Adrenal gland (tissue), 12 donors: ENCODE data around the gene ST8SIA1. TPM values are rescaled to one million over a fixed set of nuclear protein-coding genes. Genes with fewer than 3 reads are reported as not detected.
"Not testable (repeated sequence)": the region's sequence is repeated elsewhere in the genome, so short reads cannot be mapped to it uniquely, and the experiment has no call there.

Experiments used
- DNase-seq, 7 donors: peaks; one replicate each; pipeline ENCODE4 v3.0.0-alpha.2; 2019 to 2020
- H3K27ac ChIP-seq, 5 donors: fragments of 200-600 bp; sonication (generic) in 4 of 5; 1 replicate in 3 of 5; 2 replicates in 2 of 5; pipeline versions ENCODE4 v1.5.1 to v1.8.0; 2016 to 2020; ENCODE audit warnings: mild to moderate bottlenecking in 1 of 5
- H3K27me3 ChIP-seq: fragments of 200-600 bp; 2 replicates; pipeline ENCODE4 v1.8.0; 2021
- H3K36me3 ChIP-seq, 2 donors: fragments of 200-600 bp; replicated peaks in 1 of 2; 1 replicate in 1 of 2; 2 replicates in 1 of 2; pipeline versions ENCODE4 v1.5.1 to v1.8.0; 2018 to 2022
- H3K4me1 ChIP-seq, 2 donors: fragments of 200-600 bp; replicated peaks in 1 of 2; 1 replicate in 1 of 2; 2 replicates in 1 of 2; pipeline versions ENCODE4 v1.5.1 to v1.8.0; 2018 to 2021
- H3K4me3 ChIP-seq, 4 donors: fragments of 200-600 bp; sonication (generic) in 3 of 4; one replicate each; pipeline ENCODE4 v1.5.1; 2016 to 2018
- H3K9me3 ChIP-seq, 3 donors: fragments of 200-600 bp; sonication (generic) in 1 of 3; replicated peaks in 1 of 3; 1 replicate in 2 of 3; 2 replicates in 1 of 3; pipeline versions ENCODE4 v1.5.1 to v1.8.0; 2016 to 2021
- CTCF ChIP-seq, 6 experiments: fragments of 450-650 bp in 4 of 6; fragments of 200-600 bp in 2 of 6; sonication (generic) in 1 of 6; IDR thresholded peaks; 1 replicate in 5 of 6; 2 replicates in 1 of 6; pipeline versions ENCODE4 v1.5.1 to v1.8.0; 2016 to 2021; ENCODE audit warnings: antibody characterized with exemption in 6 of 6, mild to moderate bottlenecking in 2 of 6, moderate library complexity in 1 of 6
- POLR2A ChIP-seq, 2 donors: fragments of 450-650 bp; IDR thresholded peaks; one replicate each; pipeline ENCODE4 v1.6.1; 2017; ENCODE audit warnings: antibody characterized with exemption in 2 of 2, mild to moderate bottlenecking in 2 of 2, moderate library complexity in 1 of 2
- WGBS, 4 donors: extraction: QIAGEN DNeasy Blood & Tissue Kit in 2 of 4; methylation state at CpG; one replicate each; pipeline versions ENCODE4 v1.1.5 to v1.1.7; 2013 to 2017; 5-methylcytosine and 5-hydroxymethylcytosine counted together
- intact Hi-C, 2 donors: fragments of 100-400 bp; cut with DNase I; formaldehyde crosslinking; loops; one replicate each; pipeline versions ENCODE4 v1.14.1 to v1.15.0; 2022 to 2023
- polyA plus RNA-seq, 3 donors: library from polyadenylated mRNA; stranded (reverse); fragments of 200-250 nt in 2 of 3; fragments of 350-450 nt in 1 of 3; fragmentation: Illumina TruSeq in 1 of 3; extraction: RNeasy Lipid Tissue Mini Kit (QIAGEN cat#74804) in 1 of 3; gene quantifications; one replicate each; pipeline ENCODE4 v1.2.3, GENCODE V29; 2013 to 2014
- total RNA-seq, 9 donors: library from RNA; depleted of rRNA in 4 of 9; stranded (reverse); fragments of >200 nt in 4 of 9; fragments of 120-200 nt in 1 of 9; fragmentation: NEBNext Ultra II Directional in 1 of 9; extraction: Animal tissue kit (Norgen Biotek cat#: 25700) in 1 of 9; gene quantifications; one replicate each; pipeline versions ENCODE4 v1.1.0 to v1.2.4, GENCODE V29; 2013 to 2023
- donor health status: healthy with polysubstance abuse.
- donor health status: Bipolar disorder and iron deficiency.
- donor health status: DM: yes; HTN: yes; CAD: no.
- donor health status: DM: no; HTN: no; CAD: no.
- donor health status: DM: no; HTN: no; CAD: no.
- donor health status: DM: yes; HTN: yes; CAD: no.

The ST8SIA1 gene
- total and polyA plus RNA-seq, 12 donors = 3.1 to 37.8 (median 11.8) TPM

- no peak overlapping the region for H3K4me3 ChIP-seq
- no peaks in the 10 kb centered on the region for H3K27me3 ChIP-seq
- intact Hi-C loops = no loop called here
- no peaks in the 10 kb centered on the region for H3K36me3 ChIP-seq
- H3K27ac ChIP-seq = no peak overlapping the region
- DNase-seq = no peak
- TF ChIP-seq CTCF (IDR thresholded peaks at IDR 0.05) (no peak), POLR2A (IDR thresholded peaks at IDR 0.05) (no peak)
- H3K9me3 ChIP-seq = no peaks in the 10 kb centered on the region
- H3K4me1 ChIP-seq = no peaks in the 10 kb centered on the region
- WGBS, 4 donors = 84 to 89% (median 87%) methylated on average over 3 of the region's 3 CpGs
Observed at GRCh38 chr12:22163594-22163993, 170.9 kb downstream of the ST8SIA1 start.

- no peaks in the 10 kb centered on the region for H3K4me1 ChIP-seq
- H3K27ac ChIP-seq = no peak overlapping the region
- WGBS, 4 donors = 48 to 71% (median 61%) methylated on average over 5 of the region's 5 CpGs
- no peak overlapping the region for H3K4me3 ChIP-seq
- intact Hi-C loops = no loop called here
- no peaks in the 10 kb centered on the region for H3K9me3 ChIP-seq
- DNase-seq = no peak
- no peaks in the 10 kb centered on the region for H3K27me3 ChIP-seq
- H3K36me3 ChIP-seq = no peaks in the 10 kb centered on the region
- TF ChIP-seq POLR2A (IDR thresholded peaks at IDR 0.05) (no peak), CTCF (IDR thresholded peaks at IDR 0.05) (no peak)
Observed at GRCh38 chr12:22160396-22161003, 174.0 kb downstream of the ST8SIA1 start.

- H3K4me1 ChIP-seq, intact Hi-C loops: not testable (repeated sequence)
Observed at GRCh38 chr12:22149286-22149685, 185.2 kb downstream of the ST8SIA1 start.

GRCh38 chr12:22146686-22147085 lies 187.8 kb downstream of the ST8SIA1 start:
- H3K27me3 ChIP-seq, intact Hi-C loops, H3K4me3 ChIP-seq, H3K9me3 ChIP-seq, DNase-seq, H3K27ac ChIP-seq, H3K36me3 ChIP-seq, H3K4me1 ChIP-seq: not testable (repeated sequence)
- 71 to 85% (median 79%) methylated on average over 1 to 4 of the region's 4 CpGs for WGBS, 4 donors

More at GRCh38 chr12:22149286-22149685, 185.2 kb downstream of the ST8SIA1 start:
- WGBS, 4 donors = 74 to 78% (median 78%) methylated on average over 4 of the region's 4 CpGs
- DNase-seq, H3K4me3 ChIP-seq, H3K36me3 ChIP-seq, H3K27ac ChIP-seq, H3K27me3 ChIP-seq, H3K9me3 ChIP-seq: not testable (repeated sequence)

Other genes with a start within 250 kb of the ST8SIA1 start
- gene C2CD5, start 209.8 kb upstream of the ST8SIA1 start, total RNA-seq = 10 to 100 TPM; 23.5 to 38.9 (median 29.1) TPM
- 10 to 100 TPM; 13.8 to 28.2 (median 18.3) TPM for gene C2CD5, start 209.8 kb upstream of the ST8SIA1 start, polyA plus RNA-seq